ENCODE measurements around the gene SERINC3. TPM values are rescaled to one million over a fixed set of nuclear protein-coding genes. Genes with fewer than 3 reads are reported as not detected.

The SERINC3 gene
- polyA plus RNA-seq, 1 donor from 2014 or later, result 64.5 TPM

GRCh38 chr20:44485830-44486198, 36.1 kb downstream of the SERINC3 start:
- no peaks in the 10 kb centered on the region for H3K36me3 ChIP-seq (ENCODE audit: insufficient read depth, low read length)
- no peaks in the 10 kb centered on the region for H3K79me2 ChIP-seq (replicated peaks; ENCODE audit: insufficient read depth, low read length)
- no peaks in the 10 kb centered on the region for H3K27me3 ChIP-seq (ENCODE audit: insufficient read depth, low read depth, low read length)
- TF ChIP-seq POLR2AphosphoS5 (IDR thresholded peaks at IDR 0.05) (no peak), CTCF (IDR thresholded peaks at IDR 0.05; ENCODE audit: poor library complexity, severe bottlenecking) (no peak), MXI1 (conservative IDR thresholded peaks at IDR 0.05; ENCODE audit: poor library complexity, severe bottlenecking) (no peak), SMC3 (conservative IDR thresholded peaks at IDR 0.05; ENCODE audit: poor library complexity) (no peak), TAF1 (IDR thresholded peaks at IDR 0.05; ENCODE audit: low read depth) (no peak), EP300 (conservative IDR thresholded peaks at IDR 0.05; ENCODE audit: poor library complexity, severe bottlenecking) (no peak), REST (IDR thresholded peaks at IDR 0.05; ENCODE audit: borderline replicate concordance) (no peak), RAD21 (conservative IDR thresholded peaks at IDR 0.05) (no peak), EZH2 (IDR thresholded peaks at IDR 0.05; ENCODE audit: borderline replicate concordance, insufficient read depth, low read length, poor library complexity, severe bottlenecking) (no peak)
- no peaks in the 10 kb centered on the region for H4K20me1 ChIP-seq (ENCODE audit: insufficient read depth)
- no peak overlapping the region for H3K9ac ChIP-seq (ENCODE audit: low read length)
- no peak overlapping the region for H3K27ac ChIP-seq (ENCODE audit: low read length)
- no peaks in the 10 kb centered on the region for H3K9me2 ChIP-seq (ENCODE audit: insufficient read depth, low read length)
- no peaks in the 10 kb centered on the region for H3F3A ChIP-seq (ENCODE audit: insufficient read depth, low read length, poor library complexity, severe bottlenecking)
- H3K4me3 ChIP-seq (ENCODE audit: low read length), result no peak overlapping the region
- no peak overlapping the region for H2AFZ ChIP-seq (ENCODE audit: low read depth, low read length)
- H3K4me2 ChIP-seq (ENCODE audit: low read length), result no peak overlapping the region
- H3K9me3 ChIP-seq (ENCODE audit: low read length), result no peaks in the 10 kb centered on the region

- no peak overlapping the region for H3K4me3 ChIP-seq (ENCODE audit: low read length)
- H3K36me3 ChIP-seq (ENCODE audit: insufficient read depth, low read length), result no peaks in the 10 kb centered on the region
- no peaks in the 10 kb centered on the region for H3F3A ChIP-seq (ENCODE audit: insufficient read depth, low read length, poor library complexity, severe bottlenecking)
- TF ChIP-seq TAF1 (IDR thresholded peaks at IDR 0.05; ENCODE audit: low read depth) (no peak), SMC3 (conservative IDR thresholded peaks at IDR 0.05; ENCODE audit: poor library complexity) (no peak), RAD21 (conservative IDR thresholded peaks at IDR 0.05) (no peak), POLR2AphosphoS5 (IDR thresholded peaks at IDR 0.05) (no peak), MXI1 (conservative IDR thresholded peaks at IDR 0.05; ENCODE audit: poor library complexity, severe bottlenecking) (no peak), REST (IDR thresholded peaks at IDR 0.05; ENCODE audit: borderline replicate concordance) (no peak), EP300 (conservative IDR thresholded peaks at IDR 0.05; ENCODE audit: poor library complexity, severe bottlenecking) (no peak), CTCF (IDR thresholded peaks at IDR 0.05; ENCODE audit: poor library complexity, severe bottlenecking) (no peak), EZH2 (IDR thresholded peaks at IDR 0.05; ENCODE audit: borderline replicate concordance, insufficient read depth, low read length, poor library complexity, severe bottlenecking) (no peak)
- H3K9me3 ChIP-seq (ENCODE audit: low read length), result no peaks in the 10 kb centered on the region
- no peak overlapping the region for H2AFZ ChIP-seq (ENCODE audit: low read depth, low read length)
- no peak overlapping the region for H3K4me2 ChIP-seq (ENCODE audit: low read length)
- H4K20me1 ChIP-seq (ENCODE audit: insufficient read depth), result no peaks in the 10 kb centered on the region
- no peaks in the 10 kb centered on the region for H3K9me2 ChIP-seq (ENCODE audit: insufficient read depth, low read length)
- H3K27ac ChIP-seq (ENCODE audit: low read length), result no peak overlapping the region
- no peaks in the 10 kb centered on the region for H3K27me3 ChIP-seq (ENCODE audit: insufficient read depth, low read depth, low read length)
- H3K79me2 ChIP-seq (replicated peaks; ENCODE audit: insufficient read depth, low read length), result no peaks in the 10 kb centered on the region
- no peak overlapping the region for H3K9ac ChIP-seq (ENCODE audit: low read length)
Measured at GRCh38 chr20:44485078-44485829, 36.6 kb downstream of the SERINC3 start.

All from neural cell (in vitro differentiated cells).